ENCODE data around the gene OR51M1.

DNA sequence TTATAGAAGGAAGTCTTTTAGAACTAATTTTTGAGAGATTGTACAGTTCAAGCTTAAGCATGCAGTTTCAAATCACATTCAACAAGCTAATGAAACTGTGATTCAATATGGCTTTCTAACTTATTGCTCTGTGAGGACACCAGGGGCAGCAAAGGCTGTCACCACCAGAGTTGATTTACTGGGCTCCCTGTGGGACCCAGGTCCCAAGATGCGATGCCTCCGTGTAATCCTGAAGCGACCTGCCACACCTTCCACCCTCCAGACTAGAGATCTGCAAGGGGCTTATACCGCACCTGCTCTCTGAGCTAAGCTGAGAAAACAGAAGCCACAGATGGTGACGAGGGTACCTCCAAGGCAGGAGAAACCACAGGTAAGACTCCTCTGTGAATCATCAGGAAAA, 37.4 kb downstream of the OR51M1 start:
- TF ChIP-seq POLR2A (IDR thresholded peaks at IDR 0.05) (no peak), EP300 (IDR thresholded peaks at IDR 0.05) (no peak), POLR2AphosphoS5 (IDR thresholded peaks at IDR 0.05) (no peak)
- TF ChIP-seq, protein P1, sequence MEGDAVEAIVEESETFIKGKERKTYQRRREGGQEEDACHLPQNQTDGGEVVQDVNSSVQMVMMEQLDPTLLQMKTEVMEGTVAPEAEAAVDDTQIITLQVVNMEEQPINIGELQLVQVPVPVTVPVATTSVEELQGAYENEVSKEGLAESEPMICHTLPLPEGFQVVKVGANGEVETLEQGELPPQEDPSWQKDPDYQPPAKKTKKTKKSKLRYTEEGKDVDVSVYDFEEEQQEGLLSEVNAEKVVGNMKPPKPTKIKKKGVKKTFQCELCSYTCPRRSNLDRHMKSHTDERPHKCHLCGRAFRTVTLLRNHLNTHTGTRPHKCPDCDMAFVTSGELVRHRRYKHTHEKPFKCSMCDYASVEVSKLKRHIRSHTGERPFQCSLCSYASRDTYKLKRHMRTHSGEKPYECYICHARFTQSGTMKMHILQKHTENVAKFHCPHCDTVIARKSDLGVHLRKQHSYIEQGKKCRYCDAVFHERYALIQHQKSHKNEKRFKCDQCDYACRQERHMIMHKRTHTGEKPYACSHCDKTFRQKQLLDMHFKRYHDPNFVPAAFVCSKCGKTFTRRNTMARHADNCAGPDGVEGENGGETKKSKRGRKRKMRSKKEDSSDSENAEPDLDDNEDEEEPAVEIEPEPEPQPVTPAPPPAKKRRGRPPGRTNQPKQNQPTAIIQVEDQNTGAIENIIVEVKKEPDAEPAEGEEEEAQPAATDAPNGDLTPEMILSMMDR (IDR thresholded peaks at IDR 0.05), result no peak

Measured in suprapubic skin (tissue), 4 donors.